Astrocyte (in vitro differentiated cells and primary cell): ENCODE data around the gene QSOX2. TPM values are rescaled to one million over a fixed set of nuclear protein-coding genes. Genes with fewer than 3 reads are reported as not detected.
"Not testable (repeated sequence)": the region's sequence is repeated elsewhere in the genome, so short reads cannot be mapped to it uniquely, and the experiment has no call there.

Experiments
- DNase-seq: peaks from one replicate; pipeline ENCODE4 v3.0.0-alpha.2; 2010; ENCODE audit warnings: low read depth
- FAIRE-seq: peaks from 2 replicates; lab custom pipeline; 2011; peaks lifted over from hg19 to GRCh38; lab: Jason Lieb, UNC
- H2AFZ ChIP-seq: 2 replicates; pipeline ENCODE4 v1.6.0; 2012; ENCODE audit warnings: low read depth, low read length, inconsistent platforms
- H3K27ac ChIP-seq: 2 replicates; pipeline ENCODE4 v1.5.1; 2011; ENCODE audit warnings: low read depth, low read length, inconsistent platforms
- H3K27me3 ChIP-seq: 2 replicates; pipeline ENCODE4 v1.6.0; 2011; ENCODE audit warnings: low read length, inconsistent platforms; ENCODE audit not compliant: insufficient read depth
- H3K36me3 ChIP-seq: 2 replicates; pipeline ENCODE4 v1.5.1; 2011; ENCODE audit warnings: low read length, inconsistent platforms; ENCODE audit not compliant: insufficient read depth
- H3K4me1 ChIP-seq: 2 replicates; pipeline ENCODE4 v1.5.1; 2011; ENCODE audit warnings: low read length, inconsistent platforms; ENCODE audit not compliant: insufficient read depth
- H3K4me2 ChIP-seq: 2 replicates; pipeline ENCODE4 v1.6.0; 2012; ENCODE audit warnings: low read length, inconsistent platforms
- H3K4me3 ChIP-seq: 2 replicates; pipeline ENCODE4 v1.5.1; 2011; ENCODE audit warnings: low read depth, mild to moderate bottlenecking, low read length, inconsistent platforms; ENCODE audit not compliant: insufficient read depth
- H3K79me2 ChIP-seq: 2 replicates; pipeline ENCODE4 v1.6.0; 2012; ENCODE audit warnings: mild to moderate bottlenecking, low read length, inconsistent platforms; ENCODE audit not compliant: insufficient read depth
- H3K9ac ChIP-seq: 2 replicates; pipeline ENCODE4 v1.6.0; 2012; ENCODE audit warnings: mild to moderate bottlenecking, low read length, inconsistent platforms
- H3K9me3 ChIP-seq: 2 replicates; pipeline ENCODE4 v1.5.1; 2012; ENCODE audit warnings: low read depth, mild to moderate bottlenecking, low read length, inconsistent platforms; ENCODE audit not compliant: insufficient read depth
- H4K20me1 ChIP-seq: 2 replicates; pipeline ENCODE4 v1.6.0; 2012; ENCODE audit warnings: low read length, inconsistent platforms; ENCODE audit not compliant: insufficient read depth
- H3K27ac Mint-ChIP-seq: one replicate; pipeline ENCODE4 v1.8.0; 2021; ENCODE audit warnings: mild to moderate bottlenecking, mixed read lengths; ENCODE audit not compliant: unreplicated experiment
- H3K27me3 Mint-ChIP-seq: one replicate; pipeline ENCODE4 v1.8.0; 2021; ENCODE audit warnings: low read depth, mixed read lengths; ENCODE audit not compliant: unreplicated experiment
- H3K36me3 Mint-ChIP-seq: one replicate; pipeline ENCODE4 v1.8.0; 2021; ENCODE audit warnings: low read depth, mixed read lengths; ENCODE audit not compliant: unreplicated experiment
- H3K4me1 Mint-ChIP-seq: one replicate; pipeline ENCODE4 v1.8.0; 2021; ENCODE audit warnings: low read depth, mixed read lengths; ENCODE audit not compliant: unreplicated experiment
- H3K4me3 Mint-ChIP-seq: one replicate; pipeline ENCODE4 v1.8.0; 2021; ENCODE audit warnings: mild to moderate bottlenecking, moderate library complexity, mixed read lengths; ENCODE audit not compliant: unreplicated experiment
- H3K9me3 Mint-ChIP-seq: one replicate; pipeline ENCODE4 v1.8.0; 2021; ENCODE audit warnings: mild to moderate bottlenecking, mixed read lengths; ENCODE audit not compliant: unreplicated experiment
- CTCF ChIP-seq: IDR thresholded peaks from 2 replicates; pipeline ENCODE4 v1.5.1; 2011; ENCODE audit warnings: low read depth, mild to moderate bottlenecking, inconsistent platforms, low read length, moderate library complexity; ENCODE audit not compliant: insufficient read depth
- EZH2 ChIP-seq: IDR thresholded peaks from 2 replicates; pipeline ENCODE4 v1.6.1; 2012; ENCODE audit warnings: mild to moderate bottlenecking, low read length, inconsistent platforms; ENCODE audit not compliant: insufficient read depth
- total RNA-seq: library from RNA; stranded (reverse); gene quantifications from 2 replicates; pipeline ENCODE4 v1.2.1, GENCODE V29; 2021

Gene QSOX2
- total RNA-seq, 1 donor from 2014 or later, result 20.4 TPM

GRCh38 chr9:136238342-136238732, 7.3 kb downstream of the QSOX2 start:
- no peaks in the 10 kb centered on the region for H3K9me3 Mint-ChIP-seq
- FAIRE-seq (no peak), DNase-seq (no peak)
- no peak overlapping the region for H3K4me3 Mint-ChIP-seq
- H3K27me3 ChIP-seq, result no peaks in the 10 kb centered on the region
- H3K36me3 Mint-ChIP-seq, result peaks cover 17% of the 10 kb centered on the region
- no peaks in the 10 kb centered on the region for H3K36me3 ChIP-seq
- H3K27ac Mint-ChIP-seq, result no peak overlapping the region
- no peak for TF ChIP-seq CTCF
- no peak for TF ChIP-seq EZH2
- H3K9me3 ChIP-seq, result no peaks in the 10 kb centered on the region
- H3K4me3 ChIP-seq, result no peak overlapping the region
- H3K4me2 ChIP-seq, result no peak overlapping the region
- peaks cover 54% of the 10 kb centered on the region for H3K79me2 ChIP-seq
- no peaks in the 10 kb centered on the region for H3K4me1 ChIP-seq
- H4K20me1 ChIP-seq, result peaks cover 87% of the 10 kb centered on the region
- peaks cover 17% of the 10 kb centered on the region for H3K4me1 Mint-ChIP-seq
- no peaks in the 10 kb centered on the region for H3K27me3 Mint-ChIP-seq
- no peak overlapping the region for H2AFZ ChIP-seq
- H3K9ac ChIP-seq, result no peak overlapping the region
- no peak overlapping the region for H3K27ac ChIP-seq

- H3K4me3 Mint-ChIP-seq, result no peak overlapping the region
- no peak overlapping the region for H3K27ac Mint-ChIP-seq
- Histone ChIP-seq H3K4me1 (no peaks in the 10 kb centered on the region), H3K36me3 (no peaks in the 10 kb centered on the region), H2AFZ (no peak overlapping the region), H3K79me2 (peaks cover 48% of the 10 kb centered on the region), H3K27ac (no peak overlapping the region), H4K20me1 (peaks cover 86% of the 10 kb centered on the region), H3K27me3 (no peaks in the 10 kb centered on the region), H3K4me2 (no peak overlapping the region), H3K9ac (no peak overlapping the region), H3K4me3 (no peak overlapping the region), H3K9me3 (no peaks in the 10 kb centered on the region)
- peaks cover 13% of the 10 kb centered on the region for H3K4me1 Mint-ChIP-seq
- peaks cover 19% of the 10 kb centered on the region for H3K36me3 Mint-ChIP-seq
- H3K9me3 Mint-ChIP-seq, result no peaks in the 10 kb centered on the region
- no peak for DNase-seq
- no peaks in the 10 kb centered on the region for H3K27me3 Mint-ChIP-seq
- no peak for FAIRE-seq
- TF ChIP-seq CTCF, result no peak
- no peak for TF ChIP-seq EZH2
These were observed 7.9 kb downstream of the QSOX2 start for GRCh38 chr9:136237486-136238341.

- Histone ChIP-seq H3K79me2 (peaks cover 40% of the 10 kb centered on the region), H4K20me1 (peaks cover 80% of the 10 kb centered on the region)
- H3K9me3 Mint-ChIP-seq, H3K27me3 Mint-ChIP-seq, H3K9me3 ChIP-seq, H3K27ac Mint-ChIP-seq, H3K4me3 ChIP-seq, H3K27ac ChIP-seq, FAIRE-seq, H3K27me3 ChIP-seq, H2AFZ ChIP-seq, H3K4me3 Mint-ChIP-seq, H3K4me1 ChIP-seq, H3K9ac ChIP-seq, H3K36me3 ChIP-seq, DNase-seq, H3K4me2 ChIP-seq: not testable (repeated sequence)
- H3K36me3 Mint-ChIP-seq, result peaks cover 19% of the 10 kb centered on the region
- H3K4me1 Mint-ChIP-seq, result peaks cover 12% of the 10 kb centered on the region
These were observed 8.9 kb downstream of the QSOX2 start for GRCh38 chr9:136236471-136237410.
